Right cardiac atrium (tissue), 5 donors: ENCODE measurements around the gene SH3GL2. TPM values are rescaled to one million over a fixed set of nuclear protein-coding genes. Genes with fewer than 3 reads are reported as not detected.

Experiments
- ATAC-seq, 2 donors: fragments of 200-7000 bp; cut with Tn5 transposase; one replicate each; pipeline versions ENCODE4 v1.8.0 to v1.9.1; 2020; ENCODE audit warnings: moderate library complexity in 2 of 2, mild to moderate bottlenecking in 1 of 2
- DNase-seq, 3 donors: peaks; one replicate each; pipeline ENCODE4 v3.0.0-alpha.2; 2020
- H3K27ac ChIP-seq: one replicate; pipeline ENCODE4 v1.5.1; 2013; ENCODE audit warnings: mild to moderate bottlenecking, low read length, control low read depth, moderate library complexity
- H3K27me3 ChIP-seq: one replicate; pipeline ENCODE4 v1.6.1; 2013; ENCODE audit not compliant: control insufficient read depth, insufficient read depth
- H3K4me1 ChIP-seq: one replicate; pipeline ENCODE4 v1.6.1; 2013; ENCODE audit warnings: low read length; ENCODE audit not compliant: control insufficient read depth, insufficient read depth
- H3K4me3 ChIP-seq: one replicate; pipeline ENCODE4 v1.5.1; 2013; ENCODE audit warnings: low read length, control low read depth
- H3K9me3 ChIP-seq: one replicate; pipeline ENCODE4 v1.6.1; 2013; ENCODE audit warnings: low read length; ENCODE audit not compliant: control insufficient read depth
- WGBS: extraction: QIAGEN DNeasy Blood & Tissue Kit; methylation state at CpG from one replicate; pipeline ENCODE4 v1.1.7; 2013; 5-methylcytosine and 5-hydroxymethylcytosine counted together
- intact Hi-C, 4 donors: fragments of 100-400 bp; cut with DNase I; formaldehyde crosslinking; loops; one replicate each; pipeline versions ENCODE4 v1.11.0 to v1.14.0; 2022 to 2023
- polyA plus RNA-seq: library from polyadenylated mRNA; stranded (reverse); fragments of 200-250 nt; gene quantifications from one replicate; pipeline ENCODE4 v1.2.3, GENCODE V29; 2013
- total RNA-seq, 4 donors: library from RNA; stranded (reverse); fragmentation: NEBNext Ultra II Directional; extraction: Animal tissue kit (Norgen Biotek cat#: 25700); gene quantifications; one replicate each; pipeline ENCODE4 v1.2.1, GENCODE V29; 2021
- donor health status: healthy with polysubstance abuse.
- donor health status: DM: no; HTN: yes; CAD: no.
- donor health status: DM: no; HTN: no; CAD: no.
- donor health status: DM: no; HTN: yes; CAD: no; lungs with severe emphysema.
- donor health status: DM: yes; HTN: yes; CAD: no.

The SH3GL2 gene
- total and polyA plus RNA-seq, 5 donors, result 0.07 to 0.14 TPM; not detected in 3

DNA sequence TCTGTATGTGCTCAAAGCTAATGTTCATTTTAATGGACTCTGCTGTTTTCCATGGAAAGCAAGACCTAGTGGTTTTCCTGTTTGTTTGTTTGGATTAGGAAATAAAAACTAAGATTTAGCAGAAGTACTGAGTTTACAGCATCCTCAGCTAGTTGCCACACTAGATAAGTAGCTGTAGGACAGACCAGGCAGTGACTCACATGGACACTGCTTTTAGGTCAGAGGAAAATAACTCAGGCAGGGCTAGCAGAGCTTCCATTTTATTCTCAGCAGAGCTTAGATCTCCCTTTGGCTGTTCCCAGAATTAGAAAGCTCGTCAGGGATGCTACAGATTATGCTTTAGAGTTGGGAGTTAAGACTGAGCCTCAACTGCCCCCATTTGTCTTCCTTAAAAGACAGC is 204.4 kb downstream of the SH3GL2 start:
- H3K4me1 ChIP-seq, result peaks cover 2% of the 10 kb centered on the region
- no peaks in the 10 kb centered on the region for H3K27me3 ChIP-seq
- WGBS, result 36% methylated on average over 1 of the region's 1 CpG
- no peaks in the 10 kb centered on the region for H3K9me3 ChIP-seq
- H3K27ac ChIP-seq, result no peak overlapping the region
- intact Hi-C loops, result no loop called here
- no peak overlapping the region for H3K4me3 ChIP-seq
- no peak for DNase-seq
- ATAC-seq, result peak in 1 of 2 donors; percentile 40

DNA sequence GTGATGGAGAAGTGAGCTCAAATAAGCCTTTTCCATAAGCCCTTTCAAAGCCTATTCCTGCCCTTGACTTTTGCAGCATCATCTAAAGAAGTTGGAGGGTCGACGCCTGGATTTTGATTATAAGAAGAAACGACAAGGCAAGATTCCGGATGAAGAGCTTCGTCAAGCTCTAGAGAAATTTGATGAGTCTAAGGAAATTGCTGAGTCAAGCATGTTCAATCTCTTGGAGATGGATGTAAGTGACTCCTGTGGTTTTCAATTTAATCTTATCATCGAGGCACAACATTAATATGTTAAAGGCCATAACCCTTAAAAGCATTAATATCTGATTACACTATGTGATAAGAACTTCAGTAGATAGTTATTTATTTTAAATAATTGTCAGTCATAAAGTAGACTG is 210.4 kb downstream of the SH3GL2 start:
- WGBS, result 83% methylated on average over 6 of the region's 6 CpGs
- H3K4me1 ChIP-seq, result peaks cover 2% of the 10 kb centered on the region
- H3K9me3 ChIP-seq, result no peaks in the 10 kb centered on the region
- no peak overlapping the region for H3K4me3 ChIP-seq
- intact Hi-C loops, result no loop called here
- H3K27ac ChIP-seq, result no peak overlapping the region
- DNase-seq (no peak), ATAC-seq (no peak)
- H3K27me3 ChIP-seq, result no peaks in the 10 kb centered on the region

DNA sequence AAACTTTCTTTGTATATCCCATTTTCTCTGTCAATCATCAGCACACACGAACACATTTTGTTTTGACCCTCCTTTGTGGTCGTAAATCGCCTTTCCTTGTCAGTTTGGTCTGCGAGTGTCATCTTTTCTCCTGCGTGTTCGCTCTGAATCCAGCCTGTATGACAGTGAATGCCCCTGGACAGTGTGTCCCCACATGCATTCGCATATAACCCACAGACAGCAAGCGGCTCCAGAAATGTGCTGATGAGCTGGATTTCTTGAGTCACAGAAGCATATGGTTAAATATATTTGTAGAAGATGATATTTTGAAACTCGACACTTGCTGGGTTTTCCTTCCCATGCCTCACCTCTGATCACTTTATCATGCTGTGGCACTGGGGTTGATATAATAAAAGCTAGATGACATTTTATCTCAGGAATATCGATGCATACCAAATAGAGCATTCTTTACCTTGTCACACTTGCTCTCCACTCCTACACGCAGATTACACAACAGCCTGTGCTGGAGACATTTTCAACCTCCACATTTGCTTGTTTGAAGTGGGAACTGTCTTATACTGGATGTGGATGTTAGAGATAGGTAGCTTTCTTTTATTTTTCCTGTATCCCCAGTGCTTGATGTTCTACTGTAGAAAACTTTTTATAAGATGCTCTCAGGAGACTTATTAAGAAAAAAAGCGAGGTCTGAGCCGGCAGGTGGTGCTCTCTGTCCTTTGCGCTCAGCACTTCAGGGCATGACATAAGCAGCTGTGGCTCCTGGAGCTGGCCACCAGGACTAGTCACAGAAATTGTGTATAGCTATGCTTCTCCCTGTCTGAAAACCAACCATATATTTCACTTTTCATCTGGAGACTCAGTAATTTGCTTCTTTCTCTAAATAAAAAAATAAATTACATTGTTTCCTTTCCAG is 215.1 kb downstream of the SH3GL2 start:
- WGBS, result 75% methylated on average over 14 of the region's 14 CpGs
- Histone ChIP-seq H3K9me3 (no peaks in the 10 kb centered on the region), H3K27me3 (no peaks in the 10 kb centered on the region), H3K27ac (no peak overlapping the region), H3K4me1 (no peaks in the 10 kb centered on the region), H3K4me3 (no peak overlapping the region)
- DNase-seq, result no peak
- no peak for ATAC-seq
- intact Hi-C loops, result no loop called here

DNA sequence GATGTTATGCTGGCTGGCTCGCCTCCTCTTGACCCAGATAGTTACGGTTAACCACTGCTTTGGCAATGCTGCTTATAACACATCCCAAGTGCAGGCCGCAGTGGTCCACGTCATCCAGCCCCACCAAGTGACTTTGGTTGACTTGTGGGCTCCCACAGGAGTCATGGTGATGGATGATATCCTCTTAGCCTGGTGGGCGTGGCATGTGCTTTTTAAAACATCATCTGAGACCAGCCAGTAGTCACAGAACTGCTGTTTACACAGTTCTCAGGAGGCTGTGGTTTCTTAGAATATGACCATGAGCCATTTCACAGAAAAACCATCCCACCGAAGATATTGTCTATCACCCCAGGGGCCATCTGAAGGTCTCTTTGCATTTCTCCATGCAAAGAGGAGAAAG is 216.9 kb downstream of the SH3GL2 start:
- ATAC-seq (no peak), DNase-seq (no peak)

DNA sequence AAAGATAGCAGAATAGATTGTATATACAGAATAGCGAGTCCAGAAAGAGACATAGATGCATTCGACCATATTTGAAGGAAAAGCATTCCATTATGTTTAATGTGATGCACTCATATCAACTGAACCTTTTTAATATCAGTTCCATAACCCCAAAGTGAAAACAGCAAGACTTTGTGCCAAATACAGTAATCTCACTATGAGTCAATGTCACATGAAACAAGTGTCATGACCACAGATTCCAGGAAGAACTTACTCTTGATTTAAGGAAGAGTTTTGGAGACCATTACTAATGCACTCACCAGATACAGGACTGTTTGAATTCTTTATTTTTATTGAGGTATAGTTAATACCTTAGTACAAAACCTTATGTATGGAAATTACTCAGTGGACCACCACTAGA is 220.5 kb downstream of the SH3GL2 start:
- no peak for DNase-seq
- no peak overlapping the region for H3K4me3 ChIP-seq
- H3K9me3 ChIP-seq, result no peaks in the 10 kb centered on the region
- no peak overlapping the region for H3K27ac ChIP-seq
- no peaks in the 10 kb centered on the region for H3K27me3 ChIP-seq
- WGBS, result 74% methylated on average over 2 of the region's 2 CpGs
- no peak for ATAC-seq
- H3K4me1 ChIP-seq, result no peaks in the 10 kb centered on the region
- intact Hi-C loops, result no loop called here

More for the DNA sequence above, 216.9 kb downstream of the SH3GL2 start:
- H3K27ac ChIP-seq, result no peak overlapping the region
- 83% methylated on average over 6 of the region's 6 CpGs for WGBS
- intact Hi-C loops, result no loop called here
- H3K9me3 ChIP-seq, result no peaks in the 10 kb centered on the region
- no peak overlapping the region for H3K4me3 ChIP-seq
- H3K27me3 ChIP-seq, result no peaks in the 10 kb centered on the region
- no peaks in the 10 kb centered on the region for H3K4me1 ChIP-seq

DNA sequence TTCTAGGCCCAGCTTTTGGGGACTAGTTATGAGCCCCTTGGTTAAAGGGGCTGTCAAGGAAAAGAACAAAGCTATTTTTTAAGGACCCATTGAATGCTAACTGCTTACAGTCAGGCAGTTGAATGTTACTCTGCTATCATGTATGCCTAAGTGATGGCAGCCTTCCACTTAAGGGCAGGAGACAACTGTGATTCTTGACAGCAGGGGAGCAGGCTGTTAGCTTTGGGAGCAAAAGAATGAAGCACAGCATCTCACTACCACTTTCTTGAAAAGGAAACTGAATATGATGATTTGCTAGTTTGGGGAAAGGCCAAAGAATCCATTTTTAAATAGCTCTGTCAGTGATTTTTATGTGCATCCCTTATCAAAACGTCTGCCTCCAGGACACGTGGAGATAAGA is 221.6 kb downstream of the SH3GL2 start:
- no peak overlapping the region for H3K4me3 ChIP-seq
- H3K27ac ChIP-seq, result no peak overlapping the region
- no peaks in the 10 kb centered on the region for H3K27me3 ChIP-seq
- DNase-seq, result no peak
- no peaks in the 10 kb centered on the region for H3K9me3 ChIP-seq
- WGBS, result 22% methylated on average over 2 of the region's 2 CpGs
- no peaks in the 10 kb centered on the region for H3K4me1 ChIP-seq
- intact Hi-C loops, result loop anchor here in 3 of 4 donors (5.0 to 10.0 kb wide), 2 partner anchors 266 to 268 kb away; no protein-coding TSS in a partner anchor
- no peak for ATAC-seq

DNA sequence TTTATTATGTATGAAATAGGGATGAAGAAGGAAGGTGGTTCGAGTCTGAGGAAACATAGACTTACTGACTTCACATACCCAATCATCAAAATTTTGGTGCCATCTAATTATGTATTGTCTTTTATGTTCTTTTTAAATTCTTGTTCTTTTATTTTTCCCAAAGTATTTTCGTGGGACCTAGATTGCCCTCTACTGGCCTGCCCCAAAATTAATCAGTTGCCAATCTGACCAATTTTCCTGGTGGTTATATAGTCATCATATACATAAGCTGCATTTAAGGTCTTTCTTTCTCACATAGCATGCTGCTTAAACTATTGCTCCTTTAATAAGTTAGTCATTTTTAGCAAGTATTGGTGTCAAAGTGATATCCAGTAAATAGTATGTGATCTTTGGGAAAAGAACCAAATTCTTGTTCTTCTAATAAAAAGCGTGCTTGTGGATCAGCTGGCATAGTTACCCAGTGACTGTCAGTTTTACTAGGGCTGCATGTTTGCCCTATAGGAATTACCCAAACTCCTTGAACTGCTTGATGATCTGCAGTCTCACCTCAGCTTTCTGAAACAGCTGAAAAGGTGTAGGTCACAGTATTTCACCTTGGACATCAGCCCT is 223.5 kb downstream of the SH3GL2 start:
- intact Hi-C loops, result loop anchor here in 3 of 4 donors (5.0 to 10.0 kb wide), 2 partner anchors 268 to 270 kb away; no protein-coding TSS in a partner anchor
- DNase-seq, result no peak
- H3K27ac ChIP-seq, result no peak overlapping the region
- H3K4me3 ChIP-seq, result no peak overlapping the region
- no peaks in the 10 kb centered on the region for H3K9me3 ChIP-seq
- no peaks in the 10 kb centered on the region for H3K27me3 ChIP-seq
- ATAC-seq, result no peak
- H3K4me1 ChIP-seq, result no peaks in the 10 kb centered on the region
- 44% methylated on average over 3 of the region's 3 CpGs for WGBS

DNA sequence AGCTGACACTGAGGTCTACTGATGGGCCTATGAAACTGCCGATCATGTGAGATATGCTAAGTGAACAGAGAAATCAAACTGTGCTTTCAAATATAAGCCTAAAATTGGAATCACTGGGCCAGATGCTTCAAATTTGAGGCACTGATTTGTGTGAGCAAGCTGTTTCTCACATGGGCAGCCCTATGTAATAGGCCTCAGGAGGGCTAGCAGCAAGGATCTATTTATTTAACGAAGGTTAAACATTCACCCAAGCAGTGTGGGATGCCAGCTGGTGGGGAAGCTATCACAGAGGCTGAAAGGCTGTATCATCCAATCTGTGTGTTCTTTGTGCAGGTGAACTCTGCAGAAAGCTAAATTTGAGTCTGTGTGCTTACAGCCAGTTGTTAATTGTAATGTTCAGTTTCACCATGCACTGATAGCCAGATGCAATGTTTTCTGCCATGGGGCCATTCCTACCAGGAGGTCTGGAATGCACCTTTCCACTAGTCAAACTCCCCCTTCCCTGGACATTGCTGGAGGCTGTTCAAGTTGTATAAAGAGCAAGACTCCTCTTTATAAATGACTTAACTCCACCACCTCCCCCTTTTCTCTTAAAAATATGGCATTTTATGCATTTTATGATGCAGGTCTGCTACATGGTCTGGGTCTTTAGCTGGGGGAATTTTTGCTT is 228.9 kb downstream of the SH3GL2 start:
- Histone ChIP-seq H3K4me1 (no peaks in the 10 kb centered on the region), H3K27ac (no peak overlapping the region), H3K27me3 (no peaks in the 10 kb centered on the region), H3K9me3 (no peaks in the 10 kb centered on the region), H3K4me3 (no peak overlapping the region)
- intact Hi-C loops, result loop anchor here in 1 of 4 donors (5.0 to 10.0 kb wide), 2 partner anchors 273 to 410 kb away; no protein-coding TSS in a partner anchor
- no peak for ATAC-seq
- 89% methylated on average over 2 of the region's 2 CpGs for WGBS
- DNase-seq, result no peak

DNA sequence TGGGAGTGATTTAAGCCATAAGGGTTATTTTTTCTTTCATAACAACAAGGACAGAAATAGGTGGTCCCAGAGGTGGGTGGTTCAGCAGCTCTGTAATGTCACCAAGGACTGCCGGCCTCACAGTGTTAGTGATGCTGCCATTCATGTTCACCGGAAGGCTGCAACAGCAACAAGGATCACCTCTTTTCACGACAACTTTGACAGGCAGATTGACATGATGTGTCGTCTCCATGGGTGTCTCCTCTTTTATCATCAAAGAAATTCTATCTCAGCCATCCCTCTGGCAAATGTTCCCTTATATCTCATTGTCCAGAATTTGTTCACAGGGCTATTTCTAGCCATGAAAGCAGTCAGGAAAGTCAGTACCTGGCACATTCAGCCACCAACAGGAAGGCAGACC is 231.5 kb downstream of the SH3GL2 start:
- intact Hi-C loops, result loop anchor here (2.0 to 10.0 kb wide), 5 partner anchors 334 to 1204 kb away; no protein-coding TSS in a partner anchor
- Histone ChIP-seq H3K4me3 (no peak overlapping the region), H3K27me3 (no peaks in the 10 kb centered on the region), H3K27ac (no peak overlapping the region), H3K9me3 (no peaks in the 10 kb centered on the region), H3K4me1 (no peaks in the 10 kb centered on the region)
- 51% methylated on average over 4 of the region's 4 CpGs for WGBS
- no peak for ATAC-seq
- DNase-seq, result no peak

DNA sequence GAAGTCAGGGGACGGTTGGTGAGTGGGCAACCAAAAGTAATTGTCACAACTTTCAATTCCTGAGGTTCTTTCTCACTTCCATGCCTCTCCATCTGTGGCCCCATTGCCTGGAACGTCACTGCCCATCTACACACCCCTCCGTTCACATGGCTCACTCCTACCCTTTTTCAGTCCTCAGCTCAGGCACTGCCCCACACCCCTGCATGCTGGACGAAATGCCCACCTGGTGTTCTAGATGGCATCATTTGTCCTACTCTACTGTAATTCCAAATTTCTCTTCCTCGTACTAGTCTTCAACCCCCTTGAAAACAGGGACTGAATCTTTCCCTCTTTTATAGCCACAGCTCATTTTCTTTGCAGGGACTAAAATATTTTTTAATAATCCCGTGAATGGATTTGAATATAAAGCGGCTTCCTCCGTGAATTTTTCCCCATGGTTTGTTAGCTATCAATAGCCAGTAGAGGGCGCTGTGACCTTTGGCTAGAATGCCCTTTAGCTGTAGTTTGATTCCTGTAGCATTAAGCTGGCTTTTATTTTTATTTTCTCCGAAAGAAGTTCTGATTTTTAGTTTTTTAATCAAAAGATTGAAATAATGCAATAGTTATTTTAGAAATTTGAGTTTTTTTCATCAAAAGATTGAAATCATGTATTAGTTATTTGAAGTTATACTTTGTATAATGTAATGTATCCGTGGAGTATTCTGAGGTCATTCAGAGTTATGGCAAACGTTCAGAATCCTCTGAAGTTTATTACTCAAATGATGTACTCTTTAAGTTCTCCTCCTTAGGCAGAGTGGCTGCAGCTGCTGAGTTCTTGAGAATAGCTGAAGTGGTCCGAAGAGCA is 232.1 kb downstream of the SH3GL2 start:
- peak overlapping the region; percentile 22 for H3K4me3 ChIP-seq
- peak in 2 of 3 donors; percentile 35 to 61 for DNase-seq
- 17% methylated on average over 13 of the region's 13 CpGs for WGBS
- intact Hi-C loops, result loop anchor here (2.0 to 10.0 kb wide), 5 partner anchors 334 to 1204 kb away; no protein-coding TSS in a partner anchor
- no peaks in the 10 kb centered on the region for H3K27me3 ChIP-seq
- no peaks in the 10 kb centered on the region for H3K9me3 ChIP-seq
- no peaks in the 10 kb centered on the region for H3K4me1 ChIP-seq
- peak in 1 of 2 donors; percentile 71 for ATAC-seq
- no peak overlapping the region for H3K27ac ChIP-seq
